Measurements from ENCODE around the gene SPATA3. TPM values are rescaled to one million over a fixed set of nuclear protein-coding genes. Genes with fewer than 3 reads are reported as not detected.

SPATA3 gene
- total RNA-seq, 1 donor from 2014 or later = not detected

DNA sequence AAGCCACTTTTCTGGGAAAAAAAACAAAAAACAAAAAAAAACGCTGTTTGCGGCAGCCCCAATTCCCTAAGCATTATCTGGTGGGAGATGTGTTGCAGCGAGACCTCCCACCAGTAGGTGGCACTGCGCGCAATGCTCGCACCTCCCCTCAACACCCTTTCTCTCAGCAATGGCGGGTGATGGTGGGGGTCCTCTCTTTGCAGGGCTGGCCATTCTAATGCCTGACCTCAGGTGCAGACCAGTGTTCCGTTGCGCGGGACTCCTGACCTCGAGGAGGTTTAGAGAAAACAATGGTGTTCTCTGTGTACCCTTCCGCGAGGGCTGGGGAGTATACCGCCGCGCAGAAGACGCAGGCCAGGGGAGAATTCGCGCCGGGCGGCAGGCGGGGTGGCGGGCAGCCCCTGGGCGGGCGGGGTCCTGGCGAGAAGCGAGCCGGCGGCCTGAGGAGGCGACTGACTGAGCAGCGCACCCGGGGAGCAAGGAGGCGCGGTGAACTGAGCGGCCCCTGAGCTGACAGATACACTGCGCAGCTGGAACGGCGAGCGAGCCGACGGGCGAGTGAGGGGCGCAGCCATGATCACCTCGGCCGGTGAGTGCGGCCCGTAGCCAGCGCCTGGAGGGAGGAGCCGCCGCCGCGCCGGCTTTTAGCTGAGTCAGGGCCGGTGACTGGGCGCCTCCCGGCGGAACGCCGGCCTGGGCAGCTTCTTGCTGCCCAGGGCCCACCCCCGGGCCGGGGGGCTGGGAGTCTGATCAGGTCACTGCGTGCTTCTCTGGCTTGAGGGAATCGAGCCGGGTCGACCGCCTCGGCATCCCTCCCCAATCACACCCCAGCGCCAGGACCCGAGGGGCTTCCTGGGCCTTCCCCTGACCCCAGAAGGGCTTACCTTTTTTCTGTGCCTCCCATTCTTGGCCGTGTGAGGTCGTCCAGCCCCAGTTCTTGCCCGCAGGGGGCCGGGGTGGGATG is 60.8 kb downstream of the SPATA3 start, which contains the start of gene PSMD1:
Gene PSMD1 (plus strand): TSS at position 415 of the 964 bp plus-strand sequence. CDS start 159 bp downstream, at position 574.
- ATAC-seq (peak; percentile 93), DNase-seq (ENCODE audit: low spot score) (peak; percentile 94)
- intact Hi-C loops (cut with DNase I) = no loop called here

DNA sequence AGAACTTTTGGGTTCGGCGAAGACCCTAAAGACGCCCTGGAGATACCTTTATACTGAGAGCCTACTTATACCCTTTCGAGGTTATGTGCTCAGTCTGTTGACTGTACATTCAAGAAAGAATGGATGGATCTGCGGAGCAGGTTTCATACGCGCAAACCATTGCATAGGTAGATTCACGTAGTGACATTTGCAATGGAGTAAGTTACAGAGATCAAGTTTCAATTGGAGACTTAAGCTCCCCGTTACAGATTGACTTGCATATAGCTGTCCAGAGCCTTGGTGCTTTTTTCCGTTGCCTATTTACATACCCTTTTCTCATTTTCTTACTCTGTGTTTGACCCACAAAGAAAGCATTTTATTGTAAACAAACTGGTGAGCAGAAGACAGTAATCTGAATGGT is 61.7 kb downstream of the SPATA3 start:
- no peak for DNase-seq (ENCODE audit: low spot score)
- ATAC-seq = no peak
- intact Hi-C loops (cut with DNase I) = no loop called here

Other genes with a start within 250 kb of the SPATA3 start
- 136 TPM for gene ITM2C, start 131.2 kb upstream of the SPATA3 start, total RNA-seq
- gene GPR55, start 70.9 kb upstream of the SPATA3 start, total RNA-seq = 0.18 TPM
- 2.7 TPM for gene C2orf72, start 41.4 kb downstream of the SPATA3 start, total RNA-seq
- 73.6 TPM for gene PSMD1, start 60.7 kb downstream of the SPATA3 start, total RNA-seq
- 1.2 TPM for gene HTR2B, start 128.9 kb downstream of the SPATA3 start, total RNA-seq
- 15.4 TPM for gene ARMC9, start 202.5 kb downstream of the SPATA3 start, total RNA-seq

Data from sciatic nerve (tissue), 2 donors.